PC-3 (cell line): Measurements from ENCODE around the gene AACS. TPM values are rescaled to one million over a fixed set of nuclear protein-coding genes. Genes with fewer than 3 reads are reported as not detected.

Experiments
- ATAC-seq: fragments of 200-7000 bp; cut with Tn5 transposase; 2 replicates; pipeline ENCODE4 v1.9.1; 2020; ENCODE audit warnings: mild to moderate bottlenecking, moderate library complexity
- BruUV-seq: library from RNA; stranded (reverse); fragments of 400-500 nt; replicated peaks from 2 replicates; lab custom pipeline; 2021; lab: Mats Ljungman, UMichigan
- CTCF ChIA-PET: fragments of 300-600 bp; sonication (Branson Sonifier 250); formaldehyde crosslinking; loops from one replicate; lab custom pipeline; 2022; ENCODE audit warnings: antibody characterized with exemption; lab: Charles Lee
- POLR2A ChIA-PET: fragments of 300-600 bp; sonication (Branson Sonifier 250); formaldehyde crosslinking; loops from one replicate; lab custom pipeline; 2022; ENCODE audit warnings: antibody characterized with exemption; ENCODE audit not compliant: unreplicated experiment; lab: Charles Lee
- DNase-seq: peaks from one replicate; pipeline ENCODE4 v3.0.0-alpha.2; 2015
- H2AFZ ChIP-seq: fragments of 300-600 bp; sonication (generic); 2 replicates; pipeline ENCODE4 v1.6.0; 2016; ENCODE audit warnings: antibody characterized with exemption, low read length
- H3F3A ChIP-seq: fragments of 300-600 bp; sonication (generic); one replicate; pipeline ENCODE4 v1.6.0; 2017; ENCODE audit warnings: antibody characterized with exemption, low read length, control low read depth, mild to moderate bottlenecking; ENCODE audit not compliant: unreplicated experiment
- H3K27ac ChIP-seq: fragments of 300-600 bp; sonication (generic); 2 replicates; pipeline ENCODE4 v1.5.1; 2016; ENCODE audit warnings: mild to moderate bottlenecking, low read length
- H3K27me3 ChIP-seq: fragments of 300-600 bp; sonication (generic); 2 replicates; pipeline ENCODE4 v1.6.1; 2016; ENCODE audit warnings: low read length, mixed read lengths
- H3K36me3 ChIP-seq: fragments of 300-600 bp; sonication (generic); 2 replicates; pipeline ENCODE4 v1.6.1; 2016; ENCODE audit warnings: low read depth, mixed run types, low read length, mixed read lengths
- H3K4me1 ChIP-seq: fragments of 300-600 bp; sonication (generic); 2 replicates; pipeline ENCODE4 v1.5.1; 2016; ENCODE audit warnings: low read length; ENCODE audit not compliant: insufficient read depth
- H3K4me2 ChIP-seq: fragments of 300-600 bp; sonication (generic); 2 replicates; pipeline ENCODE4 v1.6.0; 2016; ENCODE audit warnings: low read length
- H3K4me3 ChIP-seq: fragments of 300-600 bp; sonication (generic); 2 replicates; pipeline ENCODE4 v1.5.1; 2016; ENCODE audit warnings: mild to moderate bottlenecking, low read length, mixed read lengths
- H3K79me2 ChIP-seq: fragments of 300-600 bp; sonication (generic); 2 replicates; pipeline ENCODE4 v1.6.1; 2017; ENCODE audit warnings: low read length, mixed read lengths
- H3K9ac ChIP-seq: fragments of 300-600 bp; sonication (generic); 2 replicates; pipeline ENCODE4 v1.6.0; 2016; ENCODE audit warnings: mild to moderate bottlenecking, low read length
- H3K9me2 ChIP-seq: fragments of 300-600 bp; sonication (generic); replicated peaks from 2 replicates; pipeline ENCODE4 v1.6.1; 2016; ENCODE audit warnings: mixed run types, low read length, mixed read lengths
- H3K9me3 ChIP-seq: fragments of 300-600 bp; sonication (generic); 2 replicates; pipeline ENCODE4 v1.6.1; 2016; ENCODE audit warnings: low read length, mixed read lengths
- H4K20me1 ChIP-seq: fragments of 300-600 bp; sonication (generic); 2 replicates; pipeline ENCODE4 v1.6.1; 2016; ENCODE audit warnings: low read length, mixed read lengths
- EZH2 ChIP-seq: fragments of 300-600 bp; sonication (generic); IDR thresholded peaks from one replicate; pipeline ENCODE4 v1.6.1; 2017; ENCODE audit warnings: antibody characterized with exemption, mild to moderate bottlenecking, low read length; ENCODE audit not compliant: unreplicated experiment
- EZH2phosphoT487 ChIP-seq: fragments of 300-600 bp; sonication (generic); IDR thresholded peaks from 2 replicates; pipeline ENCODE4 v1.6.1; 2018; ENCODE audit warnings: mild to moderate bottlenecking, antibody characterized with exemption, low read length, borderline replicate concordance
- intact Hi-C: fragments of 100-400 bp; cut with micrococcal nuclease; formaldehyde crosslinking; loops from 2 replicates; pipeline ENCODE4 v1.9.0; 2023
- total RNA-seq: library from RNA; depleted of rRNA; stranded (reverse); fragments of >200 nt; gene quantifications from 2 replicates; pipeline ENCODE4 v1.2.3, GENCODE V29; 2014
- TF ChIP-seq, protein P1 (sequence below): fragments of 300-600 bp; sonication (generic); conservative IDR thresholded peaks from 2 replicates; pipeline ENCODE4 v1.5.1; 2017; ENCODE audit warnings: antibody characterized with exemption, low read depth, mild to moderate bottlenecking, low read length

The AACS gene
- total RNA-seq, 1 experiment from 2014 or later, result 31.9 TPM

DNA sequence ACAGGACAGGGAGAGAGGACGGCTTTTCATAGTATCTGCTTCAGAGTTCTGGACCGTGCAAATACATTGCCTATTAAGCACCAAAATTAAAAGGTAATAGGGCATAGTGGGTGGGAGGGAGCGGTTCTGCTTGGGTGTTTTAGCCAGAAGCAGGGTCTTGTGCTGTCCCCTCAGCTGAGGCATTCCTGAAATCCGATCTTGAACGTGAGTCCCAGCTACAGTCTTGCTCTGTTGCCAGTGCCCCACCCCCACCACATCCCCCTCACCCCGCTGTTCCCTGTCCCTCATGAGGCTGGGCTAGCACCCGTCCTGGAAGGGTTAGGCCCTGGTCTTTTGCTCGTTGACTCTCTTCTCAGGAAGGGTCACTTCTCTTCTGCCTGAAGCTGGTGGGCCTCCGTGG lies 48.6 kb downstream of the AACS start:
- Histone ChIP-seq H3K27ac (no peak overlapping the region), H3K9me3 (no peaks in the 10 kb centered on the region), H3K36me3 (peaks cover 41% of the 10 kb centered on the region), H4K20me1 (no peaks in the 10 kb centered on the region), H3K27me3 (no peaks in the 10 kb centered on the region), H3K4me2 (no peak overlapping the region), H3F3A (no peaks in the 10 kb centered on the region), H2AFZ (no peak overlapping the region), H3K9ac (no peak overlapping the region), H3K4me1 (no peaks in the 10 kb centered on the region), H3K9me2 (no peaks in the 10 kb centered on the region), H3K4me3 (no peak overlapping the region), H3K79me2 (no peaks in the 10 kb centered on the region)
- intact Hi-C loops, result no loop called here
- no peak for ATAC-seq
- TF ChIP-seq, protein P1, sequence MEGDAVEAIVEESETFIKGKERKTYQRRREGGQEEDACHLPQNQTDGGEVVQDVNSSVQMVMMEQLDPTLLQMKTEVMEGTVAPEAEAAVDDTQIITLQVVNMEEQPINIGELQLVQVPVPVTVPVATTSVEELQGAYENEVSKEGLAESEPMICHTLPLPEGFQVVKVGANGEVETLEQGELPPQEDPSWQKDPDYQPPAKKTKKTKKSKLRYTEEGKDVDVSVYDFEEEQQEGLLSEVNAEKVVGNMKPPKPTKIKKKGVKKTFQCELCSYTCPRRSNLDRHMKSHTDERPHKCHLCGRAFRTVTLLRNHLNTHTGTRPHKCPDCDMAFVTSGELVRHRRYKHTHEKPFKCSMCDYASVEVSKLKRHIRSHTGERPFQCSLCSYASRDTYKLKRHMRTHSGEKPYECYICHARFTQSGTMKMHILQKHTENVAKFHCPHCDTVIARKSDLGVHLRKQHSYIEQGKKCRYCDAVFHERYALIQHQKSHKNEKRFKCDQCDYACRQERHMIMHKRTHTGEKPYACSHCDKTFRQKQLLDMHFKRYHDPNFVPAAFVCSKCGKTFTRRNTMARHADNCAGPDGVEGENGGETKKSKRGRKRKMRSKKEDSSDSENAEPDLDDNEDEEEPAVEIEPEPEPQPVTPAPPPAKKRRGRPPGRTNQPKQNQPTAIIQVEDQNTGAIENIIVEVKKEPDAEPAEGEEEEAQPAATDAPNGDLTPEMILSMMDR, result no peak
- TF ChIP-seq EZH2phosphoT487 (no peak), EZH2 (no peak)
- ChIA-PET CTCF (no interaction called here), POLR2A (no interaction called here)
- BruUV-seq, result no TSS peak
- DNase-seq, result no peak

DNA sequence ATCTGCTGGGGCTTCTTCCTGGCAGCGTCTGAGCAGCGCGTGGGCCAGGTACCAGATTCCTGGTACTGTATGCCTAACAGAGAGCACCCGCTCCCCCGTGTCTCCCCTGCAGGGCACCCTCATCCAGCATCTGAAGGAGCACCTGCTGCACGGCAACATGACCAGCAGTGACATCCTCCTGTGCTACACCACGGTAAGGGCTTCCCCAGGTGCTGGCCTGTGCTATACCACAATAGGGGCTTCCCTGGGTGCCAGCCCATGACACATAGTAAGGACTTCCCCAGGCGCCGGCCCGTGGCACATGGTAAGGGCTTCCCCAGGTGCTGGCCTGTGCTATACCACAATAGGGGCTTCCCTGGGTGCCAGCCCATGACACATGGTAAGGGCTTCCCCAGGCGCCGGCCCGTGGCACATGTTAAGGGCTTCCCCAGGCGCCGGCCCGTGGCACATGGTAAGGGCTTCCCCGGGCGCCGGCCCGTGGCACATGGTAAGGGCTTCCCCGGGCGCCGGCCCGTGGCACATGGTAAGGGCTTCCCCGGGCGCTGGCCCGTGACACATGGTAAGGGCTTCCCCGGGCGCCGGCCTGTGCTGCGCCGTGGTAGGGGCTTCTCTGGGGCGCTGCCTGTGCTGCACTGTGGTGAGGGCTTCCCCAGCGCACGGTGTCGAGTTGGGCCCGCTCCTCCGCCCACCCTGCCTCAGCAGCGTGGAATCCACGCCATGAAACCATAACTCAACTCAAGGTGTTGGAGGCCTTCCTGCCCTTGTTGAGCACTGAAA lies 49.3 kb downstream of the AACS start:
- Histone ChIP-seq H3K4me1 (no peaks in the 10 kb centered on the region), H4K20me1 (no peaks in the 10 kb centered on the region), H3K36me3 (peaks cover 41% of the 10 kb centered on the region), H3K27ac (no peak overlapping the region), H3K79me2 (no peaks in the 10 kb centered on the region), H3K9me3 (no peaks in the 10 kb centered on the region), H3K4me3 (no peak overlapping the region), H2AFZ (no peak overlapping the region), H3F3A (no peaks in the 10 kb centered on the region), H3K9me2 (no peaks in the 10 kb centered on the region), H3K9ac (no peak overlapping the region), H3K27me3 (no peaks in the 10 kb centered on the region), H3K4me2 (no peak overlapping the region)
- ATAC-seq (no peak), DNase-seq (no peak)
- ChIA-PET POLR2A (no interaction called here), CTCF (no interaction called here)
- no TSS peak for BruUV-seq
- intact Hi-C loops, result no loop called here
- TF ChIP-seq, protein P1, result no peak
- no peak for TF ChIP-seq EZH2

DNA sequence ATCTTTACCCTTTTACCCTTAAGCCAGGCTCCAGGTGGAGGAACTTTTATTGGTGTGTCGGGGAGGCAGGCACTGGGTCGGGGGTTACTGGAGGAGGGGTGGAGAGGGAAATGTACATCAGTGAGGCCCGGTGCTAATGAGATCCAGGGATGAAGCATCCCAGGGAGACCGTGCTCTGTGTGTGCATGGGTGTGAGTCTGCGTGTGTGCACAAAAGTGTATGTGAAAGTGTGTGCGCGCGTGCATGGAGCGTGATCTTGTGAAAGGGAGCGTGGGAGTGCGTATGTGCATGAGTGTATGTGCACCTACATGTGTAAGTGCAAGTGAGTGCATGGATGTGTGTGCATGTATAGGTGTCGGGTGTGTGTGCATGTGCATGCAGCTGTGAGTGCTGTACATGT lies 55.3 kb downstream of the AACS start:
- CTCF ChIA-PET, result no interaction called here
- H3K79me2 ChIP-seq, result no peaks in the 10 kb centered on the region; the same call in 1 of the 2 replicates
- DNase-seq, result no peak
- POLR2A ChIA-PET, result no interaction called here
- H3K9me2 ChIP-seq, result no peaks in the 10 kb centered on the region
- no peaks in the 10 kb centered on the region for H4K20me1 ChIP-seq
- no peak overlapping the region for H3K4me2 ChIP-seq
- TF ChIP-seq EZH2phosphoT487, result no peak
- TF ChIP-seq EZH2, result no peak
- TF ChIP-seq, protein P1, result no peak
- H2AFZ ChIP-seq, result no peak overlapping the region
- peaks cover 30% of the 10 kb centered on the region for H3K36me3 ChIP-seq
- H3F3A ChIP-seq, result no peaks in the 10 kb centered on the region
- no peaks in the 10 kb centered on the region for H3K9me3 ChIP-seq
- no peaks in the 10 kb centered on the region for H3K27me3 ChIP-seq
- H3K9ac ChIP-seq, result no peak overlapping the region
- H3K27ac ChIP-seq, result no peak overlapping the region
- H3K4me1 ChIP-seq, result peaks cover 21% of the 10 kb centered on the region
- ATAC-seq, result no peak
- BruUV-seq, result no TSS peak
- no peak overlapping the region for H3K4me3 ChIP-seq
- intact Hi-C loops, result loop anchor here (5.0 kb wide), 1 partner anchor 128 kb away; the partner anchor contains the start of gene BRI3BP
